HepG2 (cell line): Measurements from ENCODE around the gene ASH1L. TPM values are rescaled to one million over a fixed set of nuclear protein-coding genes. Genes with fewer than 3 reads are reported as not detected.
"Not testable (repeated sequence)": the region's sequence is repeated elsewhere in the genome, so short reads cannot be mapped to it uniquely, and the experiment has no call there.

Experiments
- ATAC-seq: fragments of 200-7000 bp; cut with Tn5 transposase; 3 replicates; pipeline ENCODE4 v1.9.1; 2020; ENCODE audit warnings: mild to moderate bottlenecking, moderate library complexity
- BruUV-seq: library from RNA; stranded (reverse); fragments of 400-500 nt; replicated peaks from 2 replicates; lab custom pipeline; 2021; lab: Mats Ljungman, UMichigan
- CTCF ChIA-PET: fragments of 300-600 bp; formaldehyde crosslinking; extraction: SDS; loops from one replicate; lab custom pipeline; 2021; ENCODE audit warnings: low total read pairs, inconsistent platforms, low intra/inter-chr PET ratio; lab: Yijun Ruan, JAX
- POLR2A ChIA-PET: fragments of 350-600 bp; sonication (Branson Sonifier 250); formaldehyde crosslinking; loops from one replicate; lab custom pipeline; 2020; ENCODE audit warnings: antibody characterized with exemption, inconsistent platforms; lab: Yijun Ruan, JAX
- DNase-seq: peaks from one replicate; pipeline ENCODE4 v3.0.0-alpha.2; 2015; ENCODE audit warnings: low spot score
- FAIRE-seq: peaks from 3 replicates; lab custom pipeline; 2011; peaks lifted over from hg19 to GRCh38; lab: Jason Lieb, UNC
- H2AFZ ChIP-seq: one replicate; pipeline ENCODE4 v1.6.1; 2011; ENCODE audit warnings: low read length, inconsistent platforms
- H3K27ac ChIP-seq: fragments of 300-600 bp; 3 replicates; pipeline ENCODE4 v1.8.0; 2011; ENCODE audit warnings: mixed run types, mild to moderate bottlenecking, mixed read lengths, low read length, inconsistent platforms; ENCODE audit not compliant: insufficient read depth; ENCODE audit errors: extremely low read length
- H3K27me3 ChIP-seq, 2 experiments: fragments of 200-600 bp in 1 of 2; 2 replicates in 1 of 2; 3 replicates in 1 of 2; pipeline versions ENCODE4 v1.6.0 to v1.8.0; 2011; ENCODE audit warnings: low read length in 2 of 2, mild to moderate bottlenecking in 2 of 2, moderate library complexity in 2 of 2, inconsistent platforms in 1 of 2; ENCODE audit not compliant: insufficient read depth in 2 of 2, control insufficient read depth in 1 of 2
- H3K36me3 ChIP-seq, 2 experiments: fragments of 200-600 bp in 1 of 2; replicated peaks in 1 of 2; 2 replicates in 1 of 2; 3 replicates in 1 of 2; pipeline versions ENCODE4 v1.5.1 to v1.8.0; 2011; ENCODE audit warnings: low read length in 2 of 2, inconsistent platforms in 1 of 2; ENCODE audit not compliant: insufficient read depth in 2 of 2, control insufficient read depth in 1 of 2
- H3K4me1 ChIP-seq: 2 replicates; pipeline ENCODE4 v1.5.1; 2012; ENCODE audit warnings: low read length, inconsistent platforms; ENCODE audit not compliant: insufficient read depth
- H3K4me2 ChIP-seq: 2 replicates; pipeline ENCODE4 v1.6.0; 2011; ENCODE audit warnings: low read depth, low read length, inconsistent platforms
- H3K4me3 ChIP-seq, 3 experiments: fragments of 200-600 bp in 1 of 3; sonication (generic), shearing (Covaris generic) in 1 of 3; replicated peaks in 1 of 3; 2 replicates each; pipeline ENCODE4 v1.5.1; 2011 to 2016; ENCODE audit warnings: low read length in 3 of 3, inconsistent platforms in 2 of 3, low read depth in 2 of 3, mild to moderate bottlenecking in 2 of 3, control low read depth in 1 of 3, mixed read lengths in 1 of 3; ENCODE audit not compliant: insufficient read depth in 1 of 3
- H3K79me2 ChIP-seq: one replicate; pipeline ENCODE4 v1.6.1; 2011; ENCODE audit warnings: low read length, inconsistent platforms; ENCODE audit not compliant: insufficient read depth
- H3K9ac ChIP-seq: 2 replicates; pipeline ENCODE4 v1.6.0; 2011; ENCODE audit warnings: mild to moderate bottlenecking, low read depth, low read length, inconsistent platforms; ENCODE audit not compliant: insufficient read depth
- H3K9me3 ChIP-seq: 2 replicates; pipeline ENCODE4 v1.5.1; 2012; ENCODE audit warnings: mild to moderate bottlenecking, low read length
- H4K20me1 ChIP-seq: 2 replicates; pipeline ENCODE4 v1.6.0; 2011; ENCODE audit warnings: inconsistent platforms, mild to moderate bottlenecking, low read length, moderate library complexity; ENCODE audit not compliant: insufficient read depth
- FOXP1 ChIP-seq, 2 experiments: fragments of 450-650 bp in 1 of 2; IDR thresholded peaks; 2 replicates each; pipeline ENCODE4 v1.6.1; 2017 to 2018; ENCODE audit warnings: antibody characterized with exemption in 1 of 2
- RARA ChIP-seq: IDR thresholded peaks from 2 replicates; pipeline ENCODE4 v1.6.1; 2016; ENCODE audit warnings: missing genetic modification reagents, missing compliant biosample characterization
- U2AF1 ChIP-seq: fragments of 200-400 bp; formaldehyde crosslinking; optimal IDR thresholded peaks from 2 replicates; pipeline ENCODE3; 2017; ENCODE audit warnings: mild to moderate bottlenecking, low read depth, low read length
- ZNF747 ChIP-seq: sonication (generic); formaldehyde crosslinking; IDR thresholded peaks from 2 replicates; pipeline ENCODE4 v1.8.1; 2023; ENCODE audit warnings: missing genetic modification reagents, mild to moderate bottlenecking, borderline replicate concordance
- WGBS: methylation state at CpG from one replicate; pipeline ENCODE4 v1.1.6; 2017; ENCODE audit warnings: low lambda C conversion rate; 5-methylcytosine and 5-hydroxymethylcytosine counted together
- in situ Hi-C: cut with HindIII; loops from 2 replicates; pipeline ENCODE4 v1.10.0; 2017; ENCODE audit warnings: low pct_unique_long_range_greater_than_20kb; ENCODE audit not compliant: extremely low pct_ligation_motif_present
- intact Hi-C: fragments of 100-400 bp; cut with micrococcal nuclease; formaldehyde crosslinking; loops from one replicate; pipeline ENCODE4 v1.10.0; 2022; ENCODE audit not compliant: unreplicated experiment
- polyA plus RNA-seq, 8 experiments: library from polyadenylated mRNA; depleted of rRNA in 3 of 8; stranded (reverse) in 7 of 8; unstranded in 1 of 8; fragments of >200 nt; fragmentation: Illumina TruSeq in 4 of 8; extraction: Trizol in 4 of 8; gene quantifications; 2 replicates each; pipeline versions ENCODE4 v1.2.1 to v1.2.3, GENCODE V29; 2011 to 2016; ENCODE audit warnings: low read depth in 4 of 8, missing spikeins in 1 of 8, mixed read lengths in 1 of 8; ENCODE audit not compliant: insufficient read depth in 1 of 8
- total RNA-seq, 5 experiments: library from RNA; depleted of rRNA; stranded (reverse); fragments of >200 nt; fragmentation: Illumina TruSeq; extraction: Trizol; gene quantifications; 2 replicates each; pipeline ENCODE4 v1.2.3, GENCODE V29; 2016; ENCODE audit warnings: low read depth in 1 of 5
- TF ChIP-seq, protein P1 (sequence below): sonication (generic); formaldehyde crosslinking; IDR thresholded peaks from 2 replicates; pipeline ENCODE4 v1.5.0; 2020; ENCODE audit warnings: mild to moderate bottlenecking, missing genetic modification reagents
- TF ChIP-seq, protein P2 (sequence below): sonication (generic); formaldehyde crosslinking; IDR thresholded peaks from 2 replicates; pipeline ENCODE4 v1.8.0; 2022; ENCODE audit warnings: mild to moderate bottlenecking, missing genetic modification reagents; ENCODE audit not compliant: insufficient replicate concordance
- TF ChIP-seq, protein P3 (sequence below): sonication (generic); formaldehyde crosslinking; IDR thresholded peaks from 2 replicates; pipeline ENCODE4 v1.4.0; 2020; ENCODE audit warnings: missing genetic modification reagents, mild to moderate bottlenecking, borderline replicate concordance
- TF ChIP-seq, protein P4 (sequence below): sonication (generic); formaldehyde crosslinking; IDR thresholded peaks from 2 replicates; pipeline ENCODE4 v1.4.0; 2020; ENCODE audit warnings: missing genetic modification reagents

The ASH1L gene
- total and polyA plus RNA-seq, 2 of the 13 experiments (the other 11 are each of a cell fraction or from before 2014, with no cell fraction given), result 10.2 to 15.3 TPM

DNA sequence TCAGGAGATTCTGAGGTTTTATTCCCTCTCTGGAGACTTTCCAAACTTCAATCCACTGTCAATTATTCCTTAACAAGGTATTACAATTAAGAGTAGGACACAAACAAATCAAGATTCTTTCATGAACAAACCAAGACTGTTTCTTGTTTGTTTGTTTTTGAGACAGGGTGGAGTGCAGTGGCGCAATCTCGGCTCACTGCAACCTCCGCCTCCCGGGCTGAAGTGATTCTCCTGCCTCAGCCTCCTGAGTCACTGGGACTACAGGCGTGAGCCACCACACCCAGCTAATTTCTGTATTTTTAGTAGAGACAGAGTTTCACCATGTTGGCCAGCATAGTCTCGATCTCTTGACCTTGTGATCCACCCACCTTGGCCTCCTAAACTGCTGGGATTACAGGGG is 51.2 kb downstream of the ASH1L start:
- H4K20me1 ChIP-seq, H3K4me3 ChIP-seq, H3K27me3 ChIP-seq, DNase-seq, POLR2A ChIA-PET, ATAC-seq, CTCF ChIA-PET, FAIRE-seq, H3K36me3 ChIP-seq, intact Hi-C loops, in situ Hi-C loops, H3K27ac ChIP-seq, H2AFZ ChIP-seq, H3K9ac ChIP-seq, H3K4me2 ChIP-seq, H3K9me3 ChIP-seq, BruUV-seq: not testable (repeated sequence)
- WGBS, result 97% methylated on average over 6 of the region's 6 CpGs
- TF ChIP-seq, protein P1, sequence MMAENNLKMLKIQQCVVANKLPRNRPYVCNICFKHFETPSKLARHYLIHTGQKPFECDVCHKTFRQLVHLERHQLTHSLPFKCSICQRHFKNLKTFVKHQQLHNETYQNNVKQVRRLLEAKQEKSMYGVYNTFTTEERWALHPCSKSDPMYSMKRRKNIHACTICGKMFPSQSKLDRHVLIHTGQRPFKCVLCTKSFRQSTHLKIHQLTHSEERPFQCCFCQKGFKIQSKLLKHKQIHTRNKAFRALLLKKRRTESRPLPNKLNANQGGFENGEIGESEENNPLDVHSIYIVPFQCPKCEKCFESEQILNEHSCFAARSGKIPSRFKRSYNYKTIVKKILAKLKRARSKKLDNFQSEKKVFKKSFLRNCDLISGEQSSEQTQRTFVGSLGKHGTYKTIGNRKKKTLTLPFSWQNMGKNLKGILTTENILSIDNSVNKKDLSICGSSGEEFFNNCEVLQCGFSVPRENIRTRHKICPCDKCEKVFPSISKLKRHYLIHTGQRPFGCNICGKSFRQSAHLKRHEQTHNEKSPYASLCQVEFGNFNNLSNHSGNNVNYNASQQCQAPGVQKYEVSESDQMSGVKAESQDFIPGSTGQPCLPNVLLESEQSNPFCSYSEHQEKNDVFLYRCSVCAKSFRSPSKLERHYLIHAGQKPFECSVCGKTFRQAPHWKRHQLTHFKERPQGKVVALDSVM, result peak; percentile 67; the same call in 1 of the 2 replicates
- Histone ChIP-seq H3K4me1 (peaks cover 12% of the 10 kb centered on the region), H3K79me2 (peaks cover 65% of the 10 kb centered on the region)

DNA sequence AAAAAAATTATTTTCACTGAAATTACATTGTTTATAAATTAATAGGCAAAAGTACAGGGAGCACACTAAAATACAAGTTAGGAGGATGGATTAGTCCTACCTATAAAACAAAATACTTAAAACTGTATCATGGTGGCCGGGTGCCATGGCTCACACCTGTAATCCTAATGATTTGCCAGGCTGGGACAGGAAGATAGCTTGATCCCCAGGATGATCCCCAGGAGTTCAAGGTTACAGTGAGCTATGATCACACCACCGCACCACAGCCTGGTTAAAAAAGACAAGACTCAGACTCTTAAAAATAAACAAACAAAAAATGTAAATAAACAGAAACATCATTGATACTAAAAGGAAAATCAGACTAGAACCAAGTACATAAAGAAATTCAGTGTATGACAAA is 53.5 kb downstream of the ASH1L start:
- no TSS peak for BruUV-seq
- Histone ChIP-seq H3K4me1 (peaks cover 12% of the 10 kb centered on the region), H3K9ac (no peak overlapping the region), H3K79me2 (peaks cover 60% of the 10 kb centered on the region), H3K36me3 (peaks cover 0 to 9% of the 10 kb centered on the region in 2 experiments; a peak in 3 of 5 replicates), H3K27me3 (no peaks in the 10 kb centered on the region), H3K9me3 (no peaks in the 10 kb centered on the region), H3K27ac (no peak overlapping the region), H2AFZ (no peak overlapping the region), H3K4me3 (no peak overlapping the region), H4K20me1 (no peaks in the 10 kb centered on the region; the same call in 1 of the 2 replicates), H3K4me2 (no peak overlapping the region)
- FAIRE-seq, result peak; percentile 34
- intact Hi-C loops, result loop anchor here (10.0 kb wide), 1 partner anchor 54 kb away; no protein-coding TSS in a partner anchor
- ChIA-PET CTCF (no interaction called here), POLR2A (interaction anchor here (0.7 kb wide), 1 partner anchor 31 kb away, joined by 3 read pairs; no protein-coding TSS in a partner anchor)
- ATAC-seq, result peak; percentile 33; the same call in 1 of the 3 replicates
- DNase-seq, result no peak
- in situ Hi-C loops, result no loop called here
- WGBS, result 81% methylated on average over 2 of the region's 2 CpGs
- TF ChIP-seq, protein P2, sequence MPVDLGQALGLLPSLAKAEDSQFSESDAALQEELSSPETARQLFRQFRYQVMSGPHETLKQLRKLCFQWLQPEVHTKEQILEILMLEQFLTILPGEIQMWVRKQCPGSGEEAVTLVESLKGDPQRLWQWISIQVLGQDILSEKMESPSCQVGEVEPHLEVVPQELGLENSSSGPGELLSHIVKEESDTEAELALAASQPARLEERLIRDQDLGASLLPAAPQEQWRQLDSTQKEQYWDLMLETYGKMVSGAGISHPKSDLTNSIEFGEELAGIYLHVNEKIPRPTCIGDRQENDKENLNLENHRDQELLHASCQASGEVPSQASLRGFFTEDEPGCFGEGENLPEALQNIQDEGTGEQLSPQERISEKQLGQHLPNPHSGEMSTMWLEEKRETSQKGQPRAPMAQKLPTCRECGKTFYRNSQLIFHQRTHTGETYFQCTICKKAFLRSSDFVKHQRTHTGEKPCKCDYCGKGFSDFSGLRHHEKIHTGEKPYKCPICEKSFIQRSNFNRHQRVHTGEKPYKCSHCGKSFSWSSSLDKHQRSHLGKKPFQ, result peak; percentile 44
- TF ChIP-seq, protein P3, sequence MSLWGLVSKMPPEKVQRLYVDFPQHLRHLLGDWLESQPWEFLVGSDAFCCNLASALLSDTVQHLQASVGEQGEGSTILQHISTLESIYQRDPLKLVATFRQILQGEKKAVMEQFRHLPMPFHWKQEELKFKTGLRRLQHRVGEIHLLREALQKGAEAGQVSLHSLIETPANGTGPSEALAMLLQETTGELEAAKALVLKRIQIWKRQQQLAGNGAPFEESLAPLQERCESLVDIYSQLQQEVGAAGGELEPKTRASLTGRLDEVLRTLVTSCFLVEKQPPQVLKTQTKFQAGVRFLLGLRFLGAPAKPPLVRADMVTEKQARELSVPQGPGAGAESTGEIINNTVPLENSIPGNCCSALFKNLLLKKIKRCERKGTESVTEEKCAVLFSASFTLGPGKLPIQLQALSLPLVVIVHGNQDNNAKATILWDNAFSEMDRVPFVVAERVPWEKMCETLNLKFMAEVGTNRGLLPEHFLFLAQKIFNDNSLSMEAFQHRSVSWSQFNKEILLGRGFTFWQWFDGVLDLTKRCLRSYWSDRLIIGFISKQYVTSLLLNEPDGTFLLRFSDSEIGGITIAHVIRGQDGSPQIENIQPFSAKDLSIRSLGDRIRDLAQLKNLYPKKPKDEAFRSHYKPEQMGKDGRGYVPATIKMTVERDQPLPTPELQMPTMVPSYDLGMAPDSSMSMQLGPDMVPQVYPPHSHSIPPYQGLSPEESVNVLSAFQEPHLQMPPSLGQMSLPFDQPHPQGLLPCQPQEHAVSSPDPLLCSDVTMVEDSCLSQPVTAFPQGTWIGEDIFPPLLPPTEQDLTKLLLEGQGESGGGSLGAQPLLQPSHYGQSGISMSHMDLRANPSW, result no peak
- TF ChIP-seq FOXP1 (IDR thresholded peaks at IDR 0.05), result no peak
- TF ChIP-seq FOXP1 (CRISPR knock-in tag; IDR thresholded peaks at IDR 0.05), result 0 out of 2 replicates have a peak, but pooled peaks have one; percentile 7
- TF ChIP-seq, protein P4, sequence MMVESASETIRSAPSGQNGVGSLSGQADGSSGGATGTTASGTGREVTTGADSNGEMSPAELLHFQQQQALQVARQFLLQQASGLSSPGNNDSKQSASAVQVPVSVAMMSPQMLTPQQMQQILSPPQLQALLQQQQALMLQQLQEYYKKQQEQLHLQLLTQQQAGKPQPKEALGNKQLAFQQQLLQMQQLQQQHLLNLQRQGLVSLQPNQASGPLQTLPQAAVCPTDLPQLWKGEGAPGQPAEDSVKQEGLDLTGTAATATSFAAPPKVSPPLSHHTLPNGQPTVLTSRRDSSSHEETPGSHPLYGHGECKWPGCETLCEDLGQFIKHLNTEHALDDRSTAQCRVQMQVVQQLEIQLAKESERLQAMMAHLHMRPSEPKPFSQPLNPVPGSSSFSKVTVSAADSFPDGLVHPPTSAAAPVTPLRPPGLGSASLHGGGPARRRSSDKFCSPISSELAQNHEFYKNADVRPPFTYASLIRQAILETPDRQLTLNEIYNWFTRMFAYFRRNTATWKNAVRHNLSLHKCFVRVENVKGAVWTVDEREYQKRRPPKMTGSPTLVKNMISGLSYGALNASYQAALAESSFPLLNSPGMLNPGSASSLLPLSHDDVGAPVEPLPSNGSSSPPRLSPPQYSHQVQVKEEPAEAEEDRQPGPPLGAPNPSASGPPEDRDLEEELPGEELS (CRISPR knock-in tag), result 0 out of 2 replicates have a peak, but pooled peaks have one; percentile 12
- TF ChIP-seq U2AF1, result no peak
- TF ChIP-seq RARA, result peak; percentile 30; the same call in 1 of the 2 replicates
- TF ChIP-seq ZNF747 (CRISPR knock-in tag), result no peak
